Activated CD8-positive, alpha-beta memory T cell treated with anti-CD3 and anti-CD28 coated beads, Interleukin-2, amount 50 U/mL, for 1 hour (primary cell): ENCODE measurements around the gene CENPT.
A peak's percentile ranks its signal among the peaks of the same experiment; 100 is the strongest.

ENCODE experiments used
- DNase-seq: peaks from one replicate; pipeline ENCODE4 v3.0.0-alpha.2; 2020; ENCODE audit errors: extremely low read depth

Gene CENPT

DNA sequence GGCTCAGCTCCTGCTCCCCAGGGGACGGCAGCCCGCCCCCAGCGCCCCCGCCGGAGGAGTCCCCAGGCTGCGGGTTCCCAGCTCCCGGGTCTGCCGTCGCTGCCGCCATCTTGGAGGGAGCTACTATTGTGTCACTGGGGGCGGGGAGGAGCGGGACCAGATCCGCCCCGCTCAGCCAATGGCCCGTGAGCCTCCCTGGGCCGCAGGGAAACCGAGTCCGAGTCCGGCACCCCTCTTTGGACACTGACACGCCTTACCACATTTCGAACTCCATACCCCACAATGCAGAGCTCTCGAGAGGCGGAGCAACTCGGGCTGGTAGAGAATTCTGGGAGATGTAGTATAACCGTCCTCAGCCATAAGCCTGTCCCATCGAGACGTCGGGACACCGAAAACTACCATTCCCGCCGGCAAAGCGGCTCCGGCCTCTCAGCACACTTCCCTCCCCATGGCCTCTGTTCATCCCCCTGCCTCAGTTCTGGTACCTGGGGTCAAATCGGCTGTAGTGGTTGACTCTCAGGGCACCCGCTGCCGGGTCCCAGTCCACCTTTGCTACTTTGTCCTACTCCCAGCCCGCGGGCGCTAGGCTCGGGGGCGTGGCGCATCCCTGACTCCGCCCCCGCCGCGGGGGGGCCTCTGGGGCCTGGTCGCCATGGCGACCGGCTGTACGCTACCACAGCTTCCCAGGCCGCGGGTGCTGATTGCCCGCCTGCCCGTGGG, 40.9 kb downstream of the CENPT start, which contains the start of the genes RANBP10 and TSNAXIP1:
Gene RANBP10 (minus strand): TSS at position 133 of the 720 bp plus-strand sequence. CDS start 24 bp downstream, at position 109.
Gene TSNAXIP1 (plus strand): TSS at position 462 of the 720 bp plus-strand sequence. CDS start 261 bp downstream, outside the sequence.
- peak; percentile 93 for DNase-seq

DNA sequence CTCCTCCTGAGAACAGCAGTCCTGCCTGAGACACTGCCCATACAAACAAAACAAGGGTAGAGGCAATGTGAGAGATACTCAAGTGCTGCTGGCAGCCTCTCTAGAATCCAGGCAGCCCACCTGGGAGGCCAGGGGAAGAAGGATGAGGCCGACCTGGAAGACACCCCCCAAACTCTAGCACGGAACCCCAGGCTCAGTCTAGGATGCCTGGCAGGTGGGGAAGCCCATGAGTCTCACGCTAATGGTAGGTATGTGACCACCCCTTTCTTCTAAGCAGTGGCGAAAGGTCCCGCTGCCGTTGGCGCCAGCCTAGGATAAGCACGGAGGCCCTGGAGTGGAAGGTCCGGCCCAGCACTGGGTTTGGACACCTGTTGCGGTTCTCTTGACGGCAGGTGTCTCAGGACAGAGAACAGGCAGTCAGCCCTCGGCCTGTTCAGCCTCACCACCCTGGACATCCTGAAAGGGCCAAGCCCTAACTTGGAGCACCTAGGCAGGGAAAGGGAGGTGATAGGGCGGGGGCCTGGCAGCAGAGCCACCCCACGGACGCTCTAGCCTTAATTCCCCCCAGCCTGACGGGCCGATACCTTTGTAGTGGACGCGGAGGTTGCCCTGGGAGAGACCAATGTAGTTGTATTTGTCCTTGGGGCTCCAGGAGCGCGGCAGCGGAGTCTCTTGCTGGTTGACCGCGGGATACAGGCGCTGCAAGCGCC, 41.6 kb downstream of the CENPT start:
- no peak for DNase-seq

DNA sequence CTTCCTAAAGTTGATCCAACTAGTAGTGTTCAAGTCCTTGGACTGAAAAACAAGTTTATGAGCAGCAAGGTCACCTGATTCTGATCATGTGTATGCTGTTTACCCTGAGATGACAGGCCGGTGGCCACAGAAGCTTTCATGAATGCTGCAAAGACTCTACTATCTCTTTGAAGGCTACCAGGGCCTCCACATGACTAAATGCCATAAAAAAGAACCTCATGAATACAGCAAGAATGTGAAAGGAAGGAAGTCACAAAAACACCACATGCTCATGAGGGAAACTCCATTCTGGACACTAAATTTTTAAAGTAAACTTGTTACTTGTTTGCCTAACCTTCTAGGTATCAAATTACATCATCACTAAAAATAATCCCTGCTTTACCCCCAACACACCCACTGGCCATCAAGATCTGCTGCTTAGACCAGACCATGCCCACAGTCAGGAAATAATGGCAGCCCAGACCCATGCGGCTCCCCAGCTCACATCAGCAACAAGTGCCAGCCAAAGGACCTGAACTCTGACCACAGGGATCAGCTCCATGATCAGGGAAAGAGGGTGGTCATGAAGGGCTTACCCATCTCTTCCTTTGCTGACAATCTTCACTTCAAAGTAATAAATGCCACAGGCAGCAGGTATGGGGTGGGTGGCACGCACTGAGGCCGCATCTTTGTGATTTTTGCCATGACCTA, 42.5 kb downstream of the CENPT start:
- DNase-seq, result no peak

DNA sequence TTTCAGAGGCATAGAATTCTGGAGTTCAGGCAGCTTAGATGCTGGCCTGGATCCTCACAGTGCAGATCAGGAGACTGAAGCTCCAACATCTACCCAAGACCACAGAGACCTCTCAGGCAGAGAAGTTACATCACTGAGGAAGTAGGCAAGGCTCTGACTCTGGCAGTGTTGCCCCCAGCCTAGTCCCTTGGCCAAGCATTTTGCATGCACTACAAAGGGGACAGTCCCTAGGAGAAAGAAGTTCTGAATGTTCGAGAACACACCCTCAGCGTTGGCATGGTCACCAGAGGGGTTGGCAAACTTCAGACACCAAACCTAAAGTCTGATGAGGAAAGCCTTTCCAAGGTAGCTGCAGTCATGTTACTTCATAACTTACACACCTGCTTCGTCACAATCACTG, 43.6 kb downstream of the CENPT start:
- DNase-seq, result no peak

DNA sequence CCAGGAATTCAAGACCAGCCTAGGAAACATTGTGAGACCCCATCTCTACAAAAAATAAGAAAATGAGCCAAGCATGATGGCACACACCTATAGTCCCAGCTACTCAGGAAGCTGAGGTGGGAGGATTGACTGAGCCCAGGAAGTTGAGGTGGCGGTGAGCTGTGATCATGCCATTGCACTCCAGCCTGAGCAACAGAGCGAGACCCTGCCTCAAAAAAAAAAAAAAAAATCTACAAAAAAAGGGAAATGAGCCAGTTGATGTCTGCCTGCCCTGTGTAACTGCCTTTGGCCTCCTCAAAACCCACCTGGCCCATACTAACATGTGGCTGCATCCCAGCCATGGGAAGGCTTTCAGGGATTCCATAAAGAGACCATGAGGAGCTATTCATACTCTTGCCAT, 45.6 kb downstream of the CENPT start:
- no peak for DNase-seq

DNA sequence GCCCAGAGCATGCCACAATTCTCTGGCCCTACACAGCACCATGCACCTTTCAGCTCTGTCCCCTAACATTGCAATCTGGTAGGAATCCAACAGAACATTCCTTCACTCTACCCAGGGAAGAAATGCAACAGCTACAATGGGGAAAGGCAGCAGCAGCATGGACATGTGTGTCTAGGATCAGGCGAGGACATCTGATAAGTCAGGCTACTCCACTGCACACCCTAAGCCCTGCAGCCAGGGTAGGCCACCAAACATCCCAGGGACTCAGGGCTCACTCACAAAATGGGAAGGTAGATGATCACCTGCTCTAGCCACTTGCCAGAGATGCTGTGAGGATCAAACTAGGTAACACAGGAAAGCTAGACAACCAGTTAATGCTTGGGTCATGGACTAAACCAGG, 46.3 kb downstream of the CENPT start:
- no peak for DNase-seq

DNA sequence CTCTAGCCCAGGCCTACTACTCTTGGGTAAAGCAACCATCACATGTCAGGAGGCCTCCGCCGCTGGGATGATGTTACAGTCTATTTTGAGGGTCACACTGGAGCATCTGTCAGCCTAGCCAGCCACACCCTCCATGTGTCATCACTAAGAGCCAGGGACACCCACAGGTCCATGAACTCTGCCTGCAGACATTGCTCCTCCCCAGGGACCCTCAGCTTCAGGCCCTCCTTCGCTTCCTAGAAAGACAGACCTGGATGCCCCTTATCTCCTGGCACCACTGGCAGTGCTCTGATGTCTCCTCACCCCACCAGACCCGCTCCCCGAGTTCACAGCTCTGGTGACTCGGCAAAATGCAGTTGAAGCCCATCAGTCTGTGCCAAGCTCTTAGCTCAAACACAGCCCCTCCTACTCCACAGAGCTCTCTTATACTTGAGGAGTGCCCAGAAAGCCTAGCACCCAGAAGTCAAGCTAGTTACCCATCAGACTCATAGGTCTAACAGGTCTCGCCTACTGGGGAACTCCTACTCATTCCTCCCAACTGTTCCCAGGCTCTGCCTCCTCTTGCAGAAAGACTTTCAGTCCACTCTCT, 47.1 kb downstream of the CENPT start:
- no peak for DNase-seq

DNA sequence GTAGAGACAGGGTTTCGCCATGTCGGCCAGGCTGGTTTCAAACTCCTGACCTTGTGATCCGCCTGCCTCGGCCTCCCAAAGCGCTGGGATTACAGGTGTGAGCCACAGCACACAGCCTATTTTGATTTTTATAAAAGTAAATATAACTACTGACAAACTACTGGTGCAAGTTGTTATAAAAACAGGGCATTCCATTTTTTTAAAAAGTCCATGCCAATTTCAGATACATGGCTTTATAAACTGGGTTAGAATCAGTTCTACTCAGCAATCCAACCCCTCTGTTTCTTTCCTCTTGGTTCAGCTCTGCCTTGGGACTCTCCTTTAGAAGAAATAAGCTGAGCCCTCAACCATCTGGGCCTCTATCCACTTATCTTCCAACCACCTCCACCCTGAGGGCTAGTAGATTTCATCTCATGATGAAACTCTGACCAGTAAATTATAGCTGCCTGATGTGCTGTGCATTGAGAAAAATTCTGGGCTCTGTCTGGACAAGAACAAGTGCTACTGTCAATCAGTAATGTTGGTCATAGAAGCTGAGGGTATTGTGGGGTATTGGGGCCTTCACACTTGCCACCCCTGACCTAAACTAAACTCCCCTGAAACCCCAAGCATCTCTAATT, 51.3 kb downstream of the CENPT start:
- DNase-seq, result no peak

DNA sequence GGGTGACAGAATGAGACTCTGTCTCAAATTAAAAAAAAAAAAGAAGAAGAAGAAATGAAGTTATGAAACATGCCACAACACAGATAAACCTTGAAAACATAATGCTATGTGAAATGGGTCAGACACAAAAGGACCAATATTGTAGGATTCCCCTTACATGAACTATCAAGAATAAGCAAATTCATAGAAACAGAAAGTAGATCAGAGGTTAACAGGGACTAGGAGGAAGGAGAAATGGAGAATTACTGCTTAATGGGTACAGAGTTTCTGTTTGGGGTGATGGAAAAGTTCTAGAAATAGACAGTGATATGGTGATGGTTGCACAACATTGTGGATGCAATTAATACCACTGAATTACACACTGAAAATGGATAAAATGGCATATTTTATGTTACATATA, 57.4 kb downstream of the CENPT start:
- no peak for DNase-seq

DNA sequence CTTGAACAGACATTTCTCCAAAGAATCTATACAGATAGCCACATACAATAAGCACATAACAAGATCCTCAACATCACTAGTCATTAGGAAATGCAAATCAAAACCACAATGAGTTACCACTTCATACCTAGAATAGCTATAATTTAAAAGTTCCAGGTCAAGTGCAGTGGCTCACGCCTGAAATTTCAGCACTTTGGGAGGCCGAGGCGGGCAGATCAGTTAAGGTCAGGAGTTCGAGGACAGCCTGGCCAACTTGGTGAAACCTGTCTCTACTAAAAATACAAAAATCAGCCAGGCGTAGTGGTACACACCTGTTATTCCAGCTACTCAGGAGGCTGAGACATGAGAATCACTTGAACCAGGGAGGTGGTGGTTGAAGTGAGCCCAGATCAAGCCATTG, 61.0 kb downstream of the CENPT start:
- DNase-seq, result no peak

DNA sequence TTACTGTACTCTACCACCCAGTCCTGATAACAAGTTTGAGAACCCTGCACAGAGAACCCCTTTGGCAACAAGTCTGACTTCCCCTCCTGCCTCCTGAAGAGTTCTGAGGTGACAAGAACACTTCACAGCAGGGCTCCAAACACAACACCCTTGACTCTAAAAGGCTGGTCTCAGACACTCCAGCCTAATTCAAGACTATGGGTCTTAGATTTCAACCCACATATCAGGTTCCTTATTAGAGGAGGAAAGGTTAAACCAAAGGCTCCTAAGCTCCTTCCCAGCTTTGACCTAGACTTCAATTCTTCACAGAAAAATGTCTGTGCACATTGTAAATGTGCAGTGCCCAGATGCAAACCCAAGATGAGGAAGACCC, 64.2 kb downstream of the CENPT start:
- no peak for DNase-seq

DNA sequence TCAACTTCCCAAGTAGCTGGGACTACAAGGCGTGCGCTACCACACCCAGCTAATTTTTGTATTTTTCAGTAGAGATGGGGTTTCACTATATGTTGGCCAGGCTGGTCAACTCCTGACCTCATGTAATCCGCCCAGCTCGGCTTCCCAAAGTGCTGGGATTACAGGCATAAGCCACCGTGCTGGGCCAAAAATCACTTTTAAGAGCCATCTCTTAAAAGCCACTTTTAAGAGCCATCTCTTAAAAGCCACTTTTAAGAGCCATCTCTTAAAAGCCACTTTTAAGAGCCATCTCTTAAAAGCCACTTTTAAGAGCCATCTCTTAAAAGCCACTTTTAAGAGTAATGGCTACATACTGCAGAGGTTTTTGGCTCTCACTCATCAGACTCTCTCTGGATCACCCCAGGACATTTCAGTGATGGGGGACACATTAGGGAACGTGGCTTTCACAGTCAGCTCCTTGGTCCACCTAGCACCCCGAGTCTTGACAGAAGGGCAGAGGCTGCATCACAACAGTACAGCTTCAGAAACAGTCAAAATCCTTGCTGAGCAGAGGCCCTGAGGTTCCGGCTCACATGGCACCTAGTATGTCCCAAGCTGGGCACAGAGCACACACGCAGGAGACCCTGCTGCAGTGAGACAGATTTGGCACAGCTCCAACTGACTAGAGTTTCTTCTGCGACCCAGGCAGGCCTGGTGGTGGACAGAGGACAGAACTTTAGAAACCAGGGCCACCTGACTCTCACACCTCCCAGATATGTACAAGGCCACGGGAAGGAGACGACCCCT, 64.7 kb downstream of the CENPT start:
- no peak for DNase-seq

DNA sequence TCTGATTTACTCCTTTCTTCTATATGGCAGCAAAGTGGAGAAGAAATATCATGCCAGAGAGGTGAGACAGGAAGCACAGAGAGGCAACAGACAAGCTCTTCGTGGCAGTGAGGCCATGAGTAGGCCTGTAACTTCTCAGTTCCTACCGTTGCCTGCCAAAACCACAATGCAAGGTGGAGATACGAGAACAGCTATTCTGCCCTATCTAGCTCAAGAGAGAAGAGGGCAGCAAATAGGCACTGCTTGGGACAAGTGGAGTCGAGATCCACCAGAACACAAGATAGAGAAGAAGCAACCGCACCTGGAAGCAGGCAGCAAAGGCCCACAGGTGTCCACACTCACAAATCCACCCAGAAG, 66.0 kb downstream of the CENPT start:
- DNase-seq, result no peak

DNA sequence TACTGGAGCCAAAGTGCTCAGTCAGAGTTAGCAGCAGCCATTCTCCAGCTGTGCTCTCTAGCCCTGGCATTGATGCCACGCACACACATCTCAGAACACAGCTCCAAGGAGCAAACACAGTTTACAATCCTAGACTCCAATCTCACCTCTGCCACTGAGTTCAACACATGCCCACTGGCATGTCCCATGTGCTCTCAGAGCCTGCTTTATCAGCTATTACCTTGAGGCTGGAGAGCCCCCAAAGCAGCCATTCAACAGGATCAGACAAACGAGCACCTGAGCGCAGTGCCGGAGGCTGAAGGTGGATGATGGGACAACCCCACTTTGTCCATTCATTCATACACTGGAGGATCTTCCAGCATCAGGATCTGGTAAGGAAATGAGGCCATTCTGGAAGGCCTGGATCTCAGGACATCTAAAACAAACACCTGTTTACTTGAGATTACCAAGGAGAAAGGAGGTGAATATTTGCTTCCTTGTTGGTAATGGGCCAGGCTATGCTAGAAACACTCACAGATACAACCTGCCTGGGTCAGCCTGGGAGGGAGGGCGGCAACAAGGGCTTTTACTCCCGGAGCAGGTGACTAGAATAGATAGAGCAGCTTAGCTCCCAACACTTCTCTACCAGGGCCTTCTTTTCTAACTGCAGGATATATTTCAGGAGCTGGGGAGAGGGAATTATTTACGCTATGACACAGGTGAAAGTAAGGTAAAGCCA, 66.5 kb downstream of the CENPT start:
- no peak for DNase-seq

DNA sequence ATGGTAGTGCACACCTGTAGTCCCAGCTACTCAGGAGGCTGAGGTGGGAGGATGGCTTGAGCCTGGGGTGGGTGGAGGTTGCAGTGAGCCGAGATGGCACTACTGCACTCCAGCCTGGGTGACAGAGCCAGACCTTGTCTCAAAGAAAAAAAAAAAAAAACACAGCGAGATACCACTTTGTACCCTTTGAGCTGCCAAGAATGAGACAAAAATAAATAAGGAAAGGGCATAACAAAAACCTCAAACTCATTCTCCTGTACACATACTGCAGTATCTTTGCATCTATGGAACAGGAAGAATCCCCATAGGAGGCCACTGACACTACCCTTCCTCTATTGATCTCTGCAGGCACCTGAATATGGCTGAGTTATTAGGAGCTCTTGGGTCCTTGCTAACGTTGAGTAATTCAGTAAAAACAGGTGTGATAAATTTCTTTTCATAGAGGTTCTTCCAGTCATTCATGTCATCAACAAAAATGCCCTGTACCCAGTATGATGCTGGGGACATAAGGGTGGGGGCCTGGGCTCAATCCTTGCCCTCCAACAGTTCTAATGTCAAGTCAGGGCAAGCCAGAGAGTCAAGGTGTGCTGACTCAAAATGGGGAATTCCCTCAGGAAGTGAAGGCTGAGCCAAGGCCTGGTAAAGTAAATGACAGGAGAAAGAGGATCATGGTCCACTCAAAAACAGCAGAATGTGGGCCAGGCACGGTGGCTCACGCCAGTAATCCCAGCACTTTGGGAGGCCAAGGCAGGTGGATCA, 68.1 kb downstream of the CENPT start:
- DNase-seq, result no peak
